ENCODE results near the gene DSG3.

DNA sequence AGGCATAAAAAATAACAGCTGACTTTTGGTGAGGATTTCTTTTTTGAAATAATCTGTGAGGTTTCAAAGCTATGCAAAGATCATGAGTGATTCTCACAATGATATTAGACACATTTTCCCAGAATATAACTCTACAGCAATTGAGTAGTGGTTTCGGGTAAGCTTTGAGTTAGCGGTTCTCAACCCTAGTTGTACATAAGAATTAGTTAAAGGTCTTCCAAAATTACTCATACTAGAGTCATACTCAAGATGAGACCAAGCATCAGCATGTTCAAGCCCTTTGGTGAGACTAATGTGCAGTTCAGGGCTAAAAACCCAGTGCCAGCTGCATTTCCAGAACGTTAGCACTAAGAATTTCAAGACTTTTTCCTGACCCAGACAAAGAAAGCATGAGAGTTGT is 39.9 kb upstream of the DSG3 start:
- no peak for TF ChIP-seq CTCF (conservative IDR thresholded peaks at IDR 0.05; ENCODE audit: low read depth, low read length)
- TF ChIP-seq EZH2 (IDR thresholded peaks at IDR 0.05; ENCODE audit: borderline replicate concordance, low read depth, low read length, poor library complexity, severe bottlenecking): no peak
